HCT116 (cell line): ENCODE measurements around the gene TFIP11. TPM values are rescaled to one million over a fixed set of nuclear protein-coding genes. Genes with fewer than 3 reads are reported as not detected.

Experiments used
- ATAC-seq: fragments of 200-7000 bp; cut with Tn5 transposase; 2 replicates; pipeline ENCODE4 v1.9.1; 2020; ENCODE audit warnings: mild to moderate bottlenecking, moderate library complexity
- BruUV-seq: library from RNA; stranded (reverse); fragments of 400-500 nt; replicated peaks from 2 replicates; lab custom pipeline; 2021; lab: Mats Ljungman, UMichigan
- CTCF ChIA-PET: fragments of 300-600 bp; sonication (Branson Sonifier 250); formaldehyde crosslinking; loops from one replicate; lab custom pipeline; 2021; ENCODE audit warnings: antibody characterized with exemption; lab: Charles Lee
- POLR2A ChIA-PET: fragments of 300-600, 350-600 bp; sonication (Branson Sonifier 250); formaldehyde crosslinking; loops from one replicate; lab custom pipeline; 2021; ENCODE audit warnings: antibody characterized with exemption; lab: Charles Lee
- RAD21 ChIA-PET, 2 experiments: fragments of 300-600 bp; sonication (Branson Sonifier 250); formaldehyde crosslinking; loops; one replicate each; lab custom pipeline; 2023; ENCODE audit warnings: low total read pairs in 2 of 2; ENCODE audit not compliant: uncharacterized antibody in 2 of 2, unreplicated experiment in 2 of 2, low non-redundant PET in 1 of 2; lab: Charles Lee
- DNase-seq: peaks from one replicate; pipeline ENCODE4 v3.0.0-alpha.2; 2010; ENCODE audit warnings: low read depth, low spot score
- H2AFZ ChIP-seq: fragments of 200-600 bp; shearing (Covaris generic), sonication (generic); 2 replicates; pipeline ENCODE4 v1.6.1; 2017; ENCODE audit warnings: low read depth, mixed run types, mixed read lengths, antibody characterized with exemption, low read length; ENCODE audit not compliant: poor library complexity, severe bottlenecking
- H3K27ac ChIP-seq: 2 replicates; pipeline ENCODE4 v1.5.1; 2012; ENCODE audit warnings: low read depth, low read length
- H3K27me3 ChIP-seq: fragments of 200-600 bp; sonication (generic); 2 replicates; pipeline ENCODE4 v1.6.1; 2016; ENCODE audit warnings: mixed run types, low read length, mixed read lengths; ENCODE audit not compliant: insufficient read depth
- H3K36me3 ChIP-seq, 2 experiments: fragments of 200-500 bp in 1 of 2; fragments of 200-600 bp in 1 of 2; sonication (Bioruptor generic) in 1 of 2; sonication (generic) in 1 of 2; 2 replicates each; pipeline versions ENCODE4 v1.5.1 to v1.6.1; 2014 to 2016; ENCODE audit warnings: low read length in 2 of 2, inconsistent platforms in 1 of 2, mixed read lengths in 1 of 2, mixed run types in 1 of 2; ENCODE audit not compliant: insufficient read depth in 2 of 2, control insufficient read depth in 1 of 2
- H3K4me1 ChIP-seq, 2 experiments: fragments of 200-600 bp in 1 of 2; sonication (generic) in 1 of 2; 2 replicates each; pipeline versions ENCODE4 v1.5.1 to v1.6.1; 2012 to 2017; ENCODE audit warnings: low read length in 2 of 2, inconsistent platforms in 1 of 2, mild to moderate bottlenecking in 1 of 2, mixed read lengths in 1 of 2, mixed run types in 1 of 2, moderate library complexity in 1 of 2; ENCODE audit not compliant: insufficient read depth in 2 of 2, control insufficient read depth in 1 of 2
- H3K4me2 ChIP-seq: fragments of 200-600 bp; sonication (generic); 2 replicates; pipeline ENCODE4 v1.6.1; 2017; ENCODE audit warnings: mixed run types, low read length, mixed read lengths
- H3K4me3 ChIP-seq, 2 experiments: fragments of 200-600 bp in 1 of 2; sonication (generic) in 1 of 2; replicated peaks in 1 of 2; 2 replicates each; pipeline ENCODE4 v1.5.1; 2011 to 2016; ENCODE audit warnings: low read length in 2 of 2, control low read depth in 1 of 2, low read depth in 1 of 2, mild to moderate bottlenecking in 1 of 2, mixed read lengths in 1 of 2, mixed run types in 1 of 2
- H3K79me2 ChIP-seq: fragments of 200-600 bp; sonication (generic); 2 replicates; pipeline ENCODE4 v1.6.1; 2017; ENCODE audit warnings: mild to moderate bottlenecking, mixed run types, low read length, moderate library complexity, mixed read lengths; ENCODE audit not compliant: insufficient read depth
- H3K9ac ChIP-seq: fragments of 200-600 bp; sonication (generic); 2 replicates; pipeline ENCODE4 v1.6.1; 2016; ENCODE audit warnings: low read length, mixed read lengths
- H3K9me2 ChIP-seq: fragments of 200-600 bp; sonication (generic), shearing (Covaris generic); 2 replicates; pipeline ENCODE4 v1.6.1; 2017; ENCODE audit warnings: mixed run types, mild to moderate bottlenecking, moderate library complexity; ENCODE audit not compliant: insufficient read depth
- H3K9me3 ChIP-seq, 2 experiments: fragments of 200-500 bp in 1 of 2; fragments of 200-600 bp in 1 of 2; sonication (Bioruptor generic) in 1 of 2; sonication (generic) in 1 of 2; 2 replicates each; pipeline ENCODE4 v1.6.1; 2014 to 2017; ENCODE audit warnings: low read length in 2 of 2, mixed read lengths in 2 of 2, inconsistent platforms in 1 of 2, low read depth in 1 of 2, mild to moderate bottlenecking in 1 of 2, mixed run types in 1 of 2, moderate library complexity in 1 of 2; ENCODE audit not compliant: control insufficient read depth in 1 of 2, insufficient read depth in 1 of 2
- H4K20me1 ChIP-seq: fragments of 200-600 bp; sonication (generic), shearing (Covaris generic); 2 replicates; pipeline ENCODE4 v1.6.1; 2017; ENCODE audit warnings: mixed run types, mild to moderate bottlenecking, moderate library complexity; ENCODE audit not compliant: insufficient read depth
- CBX3 ChIP-seq: IDR thresholded peaks from 2 replicates; pipeline ENCODE4 v1.6.1; 2012; ENCODE audit warnings: low read depth
- ELF1 ChIP-seq: IDR thresholded peaks from 2 replicates; pipeline ENCODE4 v1.6.1; 2012; ENCODE audit warnings: low read depth, borderline replicate concordance
- FOSL1 ChIP-seq: IDR thresholded peaks from 2 replicates; pipeline ENCODE4 v1.6.1; 2012; ENCODE audit warnings: low read depth
- POLR2A ChIP-seq: IDR thresholded peaks from 2 replicates; pipeline ENCODE4 v1.7.0; 2011; ENCODE audit warnings: borderline replicate concordance; ENCODE audit not compliant: insufficient read depth, insufficient read length; ENCODE audit errors: extremely low read depth
- POLR2AphosphoS5 ChIP-seq: IDR thresholded peaks from 2 replicates; pipeline ENCODE4 v1.6.1; 2011; ENCODE audit warnings: mild to moderate bottlenecking, low read depth, low read length, moderate library complexity
- RAD21 ChIP-seq: IDR thresholded peaks from 2 replicates; pipeline ENCODE4 v1.6.1; 2012; ENCODE audit warnings: low read depth, mild to moderate bottlenecking
- REST ChIP-seq: IDR thresholded peaks from 2 replicates; pipeline ENCODE4 v1.6.1; 2012; ENCODE audit warnings: low read depth
- TCF7L2 ChIP-seq: IDR thresholded peaks from 2 replicates; pipeline ENCODE4 v1.7.0; 2011; ENCODE audit warnings: borderline replicate concordance, inconsistent platforms; ENCODE audit not compliant: insufficient read depth, insufficient read length; ENCODE audit errors: extremely low read depth
- ZFX ChIP-seq: fragments of 450-650 bp; IDR thresholded peaks from 2 replicates; pipeline ENCODE4 v1.6.1; 2017
- ZNF274 ChIP-seq: fragments of 200-500 bp; sonication (Bioruptor generic); IDR thresholded peaks from 2 replicates; pipeline ENCODE4 v1.6.1; 2014; ENCODE audit warnings: mild to moderate bottlenecking, low read depth, low read length, inconsistent platforms
- intact Hi-C: fragments of 100-400 bp; cut with micrococcal nuclease; formaldehyde crosslinking; loops from 2 replicates; pipeline ENCODE4 v1.10.0; 2022
- total RNA-seq: library from RNA; stranded (reverse); gene quantifications from one replicate; pipeline ENCODE4 v1.2.1, GENCODE V29; 2021; ENCODE audit not compliant: unreplicated experiment
- TF ChIP-seq, protein P1 (sequence below): IDR thresholded peaks from 2 replicates; pipeline ENCODE4 v1.6.1; 2011; ENCODE audit warnings: mild to moderate bottlenecking, low read length, moderate library complexity; ENCODE audit not compliant: insufficient replicate concordance; ENCODE audit errors: extremely low read depth
- TF ChIP-seq, protein P2 (sequence below): IDR thresholded peaks from 2 replicates; pipeline ENCODE4 v1.6.1; 2012

The TFIP11 gene
- total RNA-seq, 1 experiment from 2014 or later: 28.1 TPM

GRCh38 chr22:26540119-26540518 is 27.8 kb upstream of the TFIP11 start:
- Histone ChIP-seq H3K9me2 (no peaks in the 10 kb centered on the region), H3K79me2 (no peaks in the 10 kb centered on the region), H3K36me3 (no peaks in the 10 kb centered on the region; a peak in 2 of 4 replicates), H3K27ac (no peak overlapping the region), H3K4me3 (no peak overlapping the region), H3K9me3 (no peaks in the 10 kb centered on the region), H3K4me1 (no peaks in the 10 kb centered on the region), H3K27me3 (no peaks in the 10 kb centered on the region), H4K20me1 (no peaks in the 10 kb centered on the region), H3K4me2 (no peak overlapping the region), H3K9ac (no peak overlapping the region), H2AFZ (no peak overlapping the region)
- RAD21 ChIA-PET: no interaction called here
- TF ChIP-seq, protein P1, sequence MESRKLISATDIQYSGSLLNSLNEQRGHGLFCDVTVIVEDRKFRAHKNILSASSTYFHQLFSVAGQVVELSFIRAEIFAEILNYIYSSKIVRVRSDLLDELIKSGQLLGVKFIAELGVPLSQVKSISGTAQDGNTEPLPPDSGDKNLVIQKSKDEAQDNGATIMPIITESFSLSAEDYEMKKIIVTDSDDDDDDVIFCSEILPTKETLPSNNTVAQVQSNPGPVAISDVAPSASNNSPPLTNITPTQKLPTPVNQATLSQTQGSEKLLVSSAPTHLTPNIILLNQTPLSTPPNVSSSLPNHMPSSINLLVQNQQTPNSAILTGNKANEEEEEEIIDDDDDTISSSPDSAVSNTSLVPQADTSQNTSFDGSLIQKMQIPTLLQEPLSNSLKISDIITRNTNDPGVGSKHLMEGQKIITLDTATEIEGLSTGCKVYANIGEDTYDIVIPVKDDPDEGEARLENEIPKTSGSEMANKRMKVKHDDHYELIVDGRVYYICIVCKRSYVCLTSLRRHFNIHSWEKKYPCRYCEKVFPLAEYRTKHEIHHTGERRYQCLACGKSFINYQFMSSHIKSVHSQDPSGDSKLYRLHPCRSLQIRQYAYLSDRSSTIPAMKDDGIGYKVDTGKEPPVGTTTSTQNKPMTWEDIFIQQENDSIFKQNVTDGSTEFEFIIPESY: no peak
- TF ChIP-seq POLR2A: no peak
- TF ChIP-seq POLR2AphosphoS5: no peak
- no peak for TF ChIP-seq FOSL1
- TF ChIP-seq ZNF274: no peak
- no peak for TF ChIP-seq RAD21
- ATAC-seq: no peak
- intact Hi-C loops: no loop called here
- no TSS peak for BruUV-seq
- POLR2A ChIA-PET: no interaction called here
- no peak for DNase-seq
- CTCF ChIA-PET: no interaction called here

DNA sequence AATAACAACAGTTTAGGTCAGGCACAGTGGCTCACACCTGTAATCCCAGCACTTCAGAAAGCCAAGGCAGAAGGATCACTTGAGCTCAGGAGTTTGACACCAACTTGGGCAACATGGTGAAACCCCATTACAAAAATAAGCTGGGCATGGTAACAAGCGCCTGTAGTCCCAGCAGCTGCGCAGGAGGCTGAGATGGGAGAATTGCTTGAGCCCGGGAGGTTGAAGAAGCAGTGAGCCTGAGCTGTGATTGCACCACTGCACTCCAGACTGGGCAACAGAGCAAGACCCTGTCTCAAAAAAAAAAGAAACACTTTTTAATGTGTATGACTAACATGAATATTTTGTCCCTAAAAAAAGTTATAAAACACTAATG is 24.5 kb upstream of the TFIP11 start:
- H3K9me3 ChIP-seq: no peaks in the 10 kb centered on the region
- H3K79me2 ChIP-seq: no peaks in the 10 kb centered on the region
- DNase-seq: no peak
- no TSS peak for BruUV-seq
- no peak overlapping the region for H3K9ac ChIP-seq
- no peaks in the 10 kb centered on the region; a peak in 2 of 4 replicates for H3K36me3 ChIP-seq
- no peak overlapping the region for H3K4me3 ChIP-seq
- intact Hi-C loops: no loop called here
- H3K9me2 ChIP-seq: no peaks in the 10 kb centered on the region
- CTCF ChIA-PET: no interaction called here
- POLR2A ChIA-PET: no interaction called here
- H3K27me3 ChIP-seq: no peaks in the 10 kb centered on the region
- no peak for TF ChIP-seq TCF7L2
- no peak for TF ChIP-seq CBX3
- no peak for TF ChIP-seq REST
- no peak for TF ChIP-seq ELF1
- TF ChIP-seq, protein P2, sequence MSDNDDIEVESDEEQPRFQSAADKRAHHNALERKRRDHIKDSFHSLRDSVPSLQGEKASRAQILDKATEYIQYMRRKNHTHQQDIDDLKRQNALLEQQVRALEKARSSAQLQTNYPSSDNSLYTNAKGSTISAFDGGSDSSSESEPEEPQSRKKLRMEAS: no peak
- no peak for TF ChIP-seq ZFX
- no peaks in the 10 kb centered on the region for H3K4me1 ChIP-seq
- no peak for ATAC-seq
- H3K4me2 ChIP-seq: no peak overlapping the region
- no peak overlapping the region for H3K27ac ChIP-seq
- no peaks in the 10 kb centered on the region for H4K20me1 ChIP-seq
- H2AFZ ChIP-seq: no peak overlapping the region
- RAD21 ChIA-PET: no interaction called here
